Neural progenitor cell (in vitro differentiated cells): ENCODE results near the gene NF1.
"Not testable (repeated sequence)": the region's sequence is repeated elsewhere in the genome, so short reads cannot be mapped to it uniquely, and the experiment has no call there.

ENCODE experiments used
- CTCF ChIP-seq: fragments of 200-600 bp; sonication (generic); IDR thresholded peaks from 2 replicates; pipeline ENCODE4 v1.5.1; 2017; ENCODE audit warnings: antibody characterized with exemption, mild to moderate bottlenecking
- EZH2phosphoT487 ChIP-seq: fragments of 200-600 bp; sonication (generic); IDR thresholded peaks from 2 replicates; pipeline ENCODE4 v1.6.1; 2017; ENCODE audit warnings: antibody characterized with exemption

- TF ChIP-seq CTCF, EZH2phosphoT487: not testable (repeated sequence)
These were observed 103.9 kb downstream of the NF1 start for GRCh38 chr17:31198666-31199065.
